ENCODE measurements around the gene ARHGAP40. TPM values are rescaled to one million over a fixed set of nuclear protein-coding genes. Genes with fewer than 3 reads are reported as not detected.

ARHGAP40 gene
- total RNA-seq, 2 donors from 2014 or later, result not detected

GRCh38 chr20:38599410-38599882 lies 2.2 kb upstream of the ARHGAP40 start:
- no peaks in the 10 kb centered on the region for H3K9me3 ChIP-seq
- no peak overlapping the region for H3K27ac ChIP-seq
- H3K4me3 ChIP-seq, result no peak overlapping the region
- no peak for TF ChIP-seq CTCF (IDR thresholded peaks at IDR 0.05)
- H3K4me1 ChIP-seq, result peaks cover 0 to 10% of the 10 kb centered on the region in 2 donors
- H3K36me3 ChIP-seq, result no peaks in the 10 kb centered on the region
- no peak for DNase-seq (ENCODE audit: low spot score)
- H3K27me3 ChIP-seq, result peaks cover 5% of the 10 kb centered on the region in 2 donors

GRCh38 chr20:38600057-38600456 lies 1.6 kb upstream of the ARHGAP40 start:
- peaks cover 5% of the 10 kb centered on the region in 2 donors for H3K27me3 ChIP-seq
- H3K4me1 ChIP-seq, result peaks cover 0 to 10% of the 10 kb centered on the region in 2 donors
- no peaks in the 10 kb centered on the region for H3K9me3 ChIP-seq
- no peak overlapping the region for H3K4me3 ChIP-seq
- DNase-seq (ENCODE audit: low spot score), result no peak
- H3K36me3 ChIP-seq, result no peaks in the 10 kb centered on the region
- no peak for TF ChIP-seq CTCF (IDR thresholded peaks at IDR 0.05)
- no peak overlapping the region for H3K27ac ChIP-seq

GRCh38 chr20:38602185-38602581 lies 574 bp downstream of the ARHGAP40 start:
- Histone ChIP-seq H3K36me3 (no peaks in the 10 kb centered on the region), H3K4me1 (peaks cover 0 to 10% of the 10 kb centered on the region in 2 donors), H3K9me3 (no peaks in the 10 kb centered on the region), H3K27me3 (peaks cover 5% of the 10 kb centered on the region in 2 donors), H3K4me3 (no peak overlapping the region), H3K27ac (no peak overlapping the region)
- no peak for DNase-seq (ENCODE audit: low spot score)
- no peak for TF ChIP-seq CTCF (IDR thresholded peaks at IDR 0.05)

- Histone ChIP-seq H3K27me3 (peaks cover 5% of the 10 kb centered on the region in 2 donors), H3K4me3 (no peak overlapping the region), H3K4me1 (peaks cover 0 to 10% of the 10 kb centered on the region in 2 donors), H3K27ac (no peak overlapping the region), H3K9me3 (no peaks in the 10 kb centered on the region), H3K36me3 (no peaks in the 10 kb centered on the region)
- no peak for DNase-seq (ENCODE audit: low spot score)
- TF ChIP-seq CTCF (IDR thresholded peaks at IDR 0.05), result no peak
Measured at GRCh38 chr20:38603286-38603685, 1.7 kb downstream of the ARHGAP40 start.

- no peak for TF ChIP-seq CTCF (IDR thresholded peaks at IDR 0.05)
- Histone ChIP-seq H3K4me1 (peaks cover 0 to 10% of the 10 kb centered on the region in 2 donors), H3K27ac (no peak overlapping the region), H3K27me3 (peaks cover 5% of the 10 kb centered on the region in 2 donors), H3K4me3 (no peak overlapping the region), H3K9me3 (no peaks in the 10 kb centered on the region), H3K36me3 (no peaks in the 10 kb centered on the region)
- no peak for DNase-seq (ENCODE audit: low spot score)
Measured at GRCh38 chr20:38604873-38605303, 3.3 kb downstream of the ARHGAP40 start.

GRCh38 chr20:38607351-38607750 lies 5.7 kb downstream of the ARHGAP40 start:
- no peaks in the 10 kb centered on the region for H3K27me3 ChIP-seq
- H3K36me3 ChIP-seq, result no peaks in the 10 kb centered on the region

More at GRCh38 chr20:38607351-38607750, 5.7 kb downstream of the ARHGAP40 start:
- Histone ChIP-seq H3K27ac (no peak overlapping the region), H3K4me1 (no peaks in the 10 kb centered on the region), H3K4me3 (no peak overlapping the region), H3K9me3 (no peaks in the 10 kb centered on the region)
- no peak for TF ChIP-seq CTCF (IDR thresholded peaks at IDR 0.05)
- no peak for DNase-seq (ENCODE audit: low spot score)

Measured in right atrium auricular region (tissue), 2 donors.